Adrenal gland (tissue), 12 donors: ENCODE measurements around the gene CTDSP1. TPM values are rescaled to one million over a fixed set of nuclear protein-coding genes. Genes with fewer than 3 reads are reported as not detected.

Experiments
- DNase-seq, 7 donors: peaks; one replicate each; pipeline ENCODE4 v3.0.0-alpha.2; 2019 to 2020
- H3K27ac ChIP-seq, 5 donors: fragments of 200-600 bp; sonication (generic) in 4 of 5; 1 replicate in 3 of 5; 2 replicates in 2 of 5; pipeline versions ENCODE4 v1.5.1 to v1.8.0; 2016 to 2020; ENCODE audit warnings: mild to moderate bottlenecking in 1 of 5
- H3K27me3 ChIP-seq: fragments of 200-600 bp; 2 replicates; pipeline ENCODE4 v1.8.0; 2021
- H3K36me3 ChIP-seq, 2 donors: fragments of 200-600 bp; replicated peaks in 1 of 2; 1 replicate in 1 of 2; 2 replicates in 1 of 2; pipeline versions ENCODE4 v1.5.1 to v1.8.0; 2018 to 2022
- H3K4me1 ChIP-seq, 2 donors: fragments of 200-600 bp; replicated peaks in 1 of 2; 1 replicate in 1 of 2; 2 replicates in 1 of 2; pipeline versions ENCODE4 v1.5.1 to v1.8.0; 2018 to 2021
- H3K4me3 ChIP-seq, 4 donors: fragments of 200-600 bp; sonication (generic) in 3 of 4; one replicate each; pipeline ENCODE4 v1.5.1; 2016 to 2018
- H3K9me3 ChIP-seq, 3 donors: fragments of 200-600 bp; sonication (generic) in 1 of 3; replicated peaks in 1 of 3; 1 replicate in 2 of 3; 2 replicates in 1 of 3; pipeline versions ENCODE4 v1.5.1 to v1.8.0; 2016 to 2021
- CTCF ChIP-seq, 6 experiments: fragments of 450-650 bp in 4 of 6; fragments of 200-600 bp in 2 of 6; sonication (generic) in 1 of 6; IDR thresholded peaks; 1 replicate in 5 of 6; 2 replicates in 1 of 6; pipeline versions ENCODE4 v1.5.1 to v1.8.0; 2016 to 2021; ENCODE audit warnings: antibody characterized with exemption in 6 of 6, mild to moderate bottlenecking in 2 of 6, moderate library complexity in 1 of 6
- POLR2A ChIP-seq, 2 donors: fragments of 450-650 bp; IDR thresholded peaks; one replicate each; pipeline ENCODE4 v1.6.1; 2017; ENCODE audit warnings: antibody characterized with exemption in 2 of 2, mild to moderate bottlenecking in 2 of 2, moderate library complexity in 1 of 2
- WGBS, 4 donors: extraction: QIAGEN DNeasy Blood & Tissue Kit in 2 of 4; methylation state at CpG; one replicate each; pipeline versions ENCODE4 v1.1.5 to v1.1.7; 2013 to 2017; 5-methylcytosine and 5-hydroxymethylcytosine counted together
- intact Hi-C, 2 donors: fragments of 100-400 bp; cut with DNase I; formaldehyde crosslinking; loops; one replicate each; pipeline versions ENCODE4 v1.14.1 to v1.15.0; 2022 to 2023
- polyA plus RNA-seq, 3 donors: library from polyadenylated mRNA; stranded (reverse); fragments of 200-250 nt in 2 of 3; fragments of 350-450 nt in 1 of 3; fragmentation: Illumina TruSeq in 1 of 3; extraction: RNeasy Lipid Tissue Mini Kit (QIAGEN cat#74804) in 1 of 3; gene quantifications; one replicate each; pipeline ENCODE4 v1.2.3, GENCODE V29; 2013 to 2014
- total RNA-seq, 9 donors: library from RNA; depleted of rRNA in 4 of 9; stranded (reverse); fragments of >200 nt in 4 of 9; fragments of 120-200 nt in 1 of 9; fragmentation: NEBNext Ultra II Directional in 1 of 9; extraction: Animal tissue kit (Norgen Biotek cat#: 25700) in 1 of 9; gene quantifications; one replicate each; pipeline versions ENCODE4 v1.1.0 to v1.2.4, GENCODE V29; 2013 to 2023
- donor health status: healthy with polysubstance abuse.
- donor health status: Bipolar disorder and iron deficiency.
- donor health status: DM: yes; HTN: yes; CAD: no.
- donor health status: DM: no; HTN: no; CAD: no.
- donor health status: DM: no; HTN: no; CAD: no.
- donor health status: DM: yes; HTN: yes; CAD: no.

Gene CTDSP1
- total and polyA plus RNA-seq, 12 donors: 34.0 to 161 (median 109) TPM

- no peaks in the 10 kb centered on the region for H3K27me3 ChIP-seq
- H3K27ac ChIP-seq: no peak overlapping the region
- H3K4me3 ChIP-seq: no peak overlapping the region
- no peaks in the 10 kb centered on the region for H3K9me3 ChIP-seq
- intact Hi-C loops: no loop called here
- H3K36me3 ChIP-seq: no peaks in the 10 kb centered on the region
- no peaks in the 10 kb centered on the region for H3K4me1 ChIP-seq
- WGBS, 4 donors: 88 to 93% (median 89%) methylated on average over 8 to 9 of the region's 9 CpGs
- TF ChIP-seq POLR2A (IDR thresholded peaks at IDR 0.05) (no peak), CTCF (IDR thresholded peaks at IDR 0.05) (no peak)
- DNase-seq: no peak
Measured at GRCh38 chr2:218434456-218434855, 34.8 kb downstream of the CTDSP1 start.

GRCh38 chr2:218435003-218435982 lies 35.6 kb downstream of the CTDSP1 start:
- no peaks in the 10 kb centered on the region for H3K27me3 ChIP-seq
- TF ChIP-seq CTCF (IDR thresholded peaks at IDR 0.05) (no peak), POLR2A (IDR thresholded peaks at IDR 0.05) (no peak)

GRCh38 chr2:218436992-218437391 lies 37.3 kb downstream of the CTDSP1 start:
- Histone ChIP-seq H3K4me1 (no peaks in the 10 kb centered on the region), H3K27ac (no peak overlapping the region), H3K27me3 (no peaks in the 10 kb centered on the region), H3K9me3 (no peaks in the 10 kb centered on the region), H3K36me3 (no peaks in the 10 kb centered on the region), H3K4me3 (no peak overlapping the region)
- 82 to 92% (median 88%) methylated on average over 4 to 5 of the region's 5 CpGs for WGBS, 4 donors
- intact Hi-C loops: no loop called here
- DNase-seq: no peak
- no peak for TF ChIP-seq POLR2A (IDR thresholded peaks at IDR 0.05)

More at GRCh38 chr2:218435003-218435982, 35.6 kb downstream of the CTDSP1 start:
- no peak overlapping the region for H3K4me3 ChIP-seq
- no peak overlapping the region for H3K27ac ChIP-seq
- 90 to 97% (median 93%) methylated on average over 10 to 11 of the region's 11 CpGs for WGBS, 4 donors
- H3K36me3 ChIP-seq: no peaks in the 10 kb centered on the region
- no peak for DNase-seq
- no peaks in the 10 kb centered on the region for H3K4me1 ChIP-seq
- intact Hi-C loops: no loop called here
- H3K9me3 ChIP-seq: no peaks in the 10 kb centered on the region

- DNase-seq: no peak
- intact Hi-C loops: no loop called here
- no peaks in the 10 kb centered on the region for H3K9me3 ChIP-seq
- WGBS, 4 donors: 91 to 100% (median 97%) methylated on average over 1 of the region's 1 CpG
- TF ChIP-seq POLR2A (IDR thresholded peaks at IDR 0.05): no peak
- no peak for TF ChIP-seq CTCF (IDR thresholded peaks at IDR 0.05)
- no peak overlapping the region for H3K27ac ChIP-seq
- H3K4me3 ChIP-seq: no peak overlapping the region
- no peaks in the 10 kb centered on the region for H3K27me3 ChIP-seq
- H3K36me3 ChIP-seq: no peaks in the 10 kb centered on the region
- no peaks in the 10 kb centered on the region for H3K4me1 ChIP-seq
Measured at GRCh38 chr2:218437969-218438368, 38.3 kb downstream of the CTDSP1 start.
